ENCODE results near the gene SLX9.

GRCh38 chr21:44943686-44944550 lies 4.1 kb downstream of the SLX9 start:
- no peak for TF ChIP-seq CTCF (IDR thresholded peaks at IDR 0.05; ENCODE audit: insufficient read depth, low read depth, low read length)
- TF ChIP-seq EZH2 (IDR thresholded peaks at IDR 0.05; ENCODE audit: insufficient read depth, low read length) = no peak

Data from astrocyte (in vitro differentiated cells and primary cell).